Ishikawa (cell line): Measurements from ENCODE around the gene SMYD3.

ENCODE experiments used
- EP300 ChIP-seq: IDR thresholded peaks from 2 replicates; pipeline ENCODE4 v1.6.1; 2012; ENCODE audit warnings: borderline replicate concordance
- FOXM1 ChIP-seq: IDR thresholded peaks from 2 replicates; pipeline ENCODE4 v1.6.1; 2012; ENCODE audit warnings: low read depth, borderline replicate concordance
- MAX ChIP-seq: IDR thresholded peaks from 2 replicates; pipeline ENCODE4 v1.6.1; 2012
- NFIC ChIP-seq: IDR thresholded peaks from 2 replicates; pipeline ENCODE4 v1.6.1; 2012
- RAD21 ChIP-seq: IDR thresholded peaks from 2 replicates; pipeline ENCODE4 v1.6.1; 2012; ENCODE audit warnings: low read depth
- REST ChIP-seq: IDR thresholded peaks from 2 replicates; pipeline ENCODE4 v1.6.1; 2012; ENCODE audit warnings: low read depth, mild to moderate bottlenecking
- TAF1 ChIP-seq: IDR thresholded peaks from 2 replicates; pipeline ENCODE4 v1.6.1; 2012; ENCODE audit warnings: low read depth, mild to moderate bottlenecking
- USF1 ChIP-seq: IDR thresholded peaks from 2 replicates; pipeline ENCODE4 v1.6.1; 2012
- YY1 ChIP-seq: IDR thresholded peaks from 2 replicates; pipeline ENCODE4 v1.6.1; 2012; ENCODE audit warnings: low read depth

GRCh38 chr1:246226041-246226440 is 281.0 kb downstream of the SMYD3 start:
- TF ChIP-seq REST (no peak), TAF1 (no peak), RAD21 (no peak), USF1 (no peak), MAX (no peak), EP300 (no peak), FOXM1 (no peak), YY1 (no peak), NFIC (no peak)
